NT2/D1 (cell line): ENCODE results near the gene LRRC36.

Experiments
- SUZ12 ChIP-seq: IDR thresholded peaks from 2 replicates; pipeline ENCODE4 v1.6.1; 2011; ENCODE audit not compliant: insufficient read length, insufficient read depth; ENCODE audit errors: extremely low read depth
- YY1 ChIP-seq: IDR thresholded peaks from 2 replicates; pipeline ENCODE4 v1.6.1; 2011; ENCODE audit not compliant: insufficient read length, insufficient read depth
- ZNF274 ChIP-seq: IDR thresholded peaks from 2 replicates; pipeline ENCODE4 v1.6.1; 2011; ENCODE audit warnings: mild to moderate bottlenecking, low read depth, low read length

DNA sequence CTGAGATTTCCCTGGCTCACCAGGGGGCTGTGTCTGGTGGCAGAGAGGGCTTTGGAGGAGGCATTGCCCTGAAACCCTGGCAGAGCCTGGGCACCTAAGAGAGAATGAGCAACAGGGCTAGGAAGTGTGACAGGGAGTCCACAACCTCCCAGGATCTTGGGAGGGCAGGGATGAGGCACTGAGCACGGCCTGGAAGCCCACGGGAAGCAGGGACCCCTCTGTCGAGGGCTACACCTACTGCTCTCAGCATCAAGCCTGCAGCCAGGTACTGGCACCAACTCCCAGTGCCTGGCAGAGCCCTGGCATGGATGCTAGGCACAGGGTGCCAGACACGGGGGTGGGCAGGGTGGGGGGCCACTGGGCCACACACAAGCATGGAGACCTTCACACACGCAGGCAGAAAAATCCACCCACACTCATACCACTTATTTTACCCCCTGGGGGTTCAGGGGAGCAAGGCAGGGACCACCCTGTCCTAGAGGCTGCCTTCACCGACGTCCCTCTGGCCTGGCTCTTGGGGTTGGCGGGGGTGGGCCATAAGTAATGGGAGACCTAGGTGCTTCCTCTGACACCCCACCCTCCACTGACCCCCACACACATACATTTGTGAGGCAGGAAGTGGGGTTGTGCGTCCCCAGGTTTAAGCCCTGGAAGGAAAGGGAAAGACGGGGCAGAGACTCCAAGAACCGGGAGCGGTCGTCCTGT is 103.3 kb downstream of the LRRC36 start:
- TF ChIP-seq YY1 (no peak), ZNF274 (no peak), SUZ12 (peak; percentile 38)
